Esophagus muscularis mucosa (tissue), 2 donors: ENCODE measurements around the gene SIGLEC14.

ENCODE experiments used
- EP300 ChIP-seq: sonication (generic); formaldehyde crosslinking; IDR thresholded peaks from one replicate; pipeline ENCODE4 v1.6.1; 2017; ENCODE audit warnings: antibody characterized with exemption
- POLR2A ChIP-seq: fragments of 450-650 bp; IDR thresholded peaks from one replicate; pipeline ENCODE4 v1.6.1; 2017; ENCODE audit warnings: antibody characterized with exemption, moderate library complexity, mild to moderate bottlenecking, low read depth

GRCh38 chr19:51593969-51594773 is 52.5 kb downstream of the SIGLEC14 start:
- TF ChIP-seq POLR2A (no peak), EP300 (no peak)
